Measurements from ENCODE around the gene TLR1. TPM values are rescaled to one million over a fixed set of nuclear protein-coding genes. Genes with fewer than 3 reads are reported as not detected.
"Not testable (repeated sequence)": the region's sequence is repeated elsewhere in the genome, so short reads cannot be mapped to it uniquely, and the experiment has no call there.

The TLR1 gene
- total RNA-seq, 1 donor from 2014 or later, result 12.6 TPM

- no peak for DNase-seq
Observed at GRCh38 chr4:38805530-38806145, 1.0 kb upstream of the TLR1 start.

- DNase-seq, result no peak
Observed at GRCh38 chr4:38803833-38804653, 548 bp downstream of the TLR1 start.

DNA sequence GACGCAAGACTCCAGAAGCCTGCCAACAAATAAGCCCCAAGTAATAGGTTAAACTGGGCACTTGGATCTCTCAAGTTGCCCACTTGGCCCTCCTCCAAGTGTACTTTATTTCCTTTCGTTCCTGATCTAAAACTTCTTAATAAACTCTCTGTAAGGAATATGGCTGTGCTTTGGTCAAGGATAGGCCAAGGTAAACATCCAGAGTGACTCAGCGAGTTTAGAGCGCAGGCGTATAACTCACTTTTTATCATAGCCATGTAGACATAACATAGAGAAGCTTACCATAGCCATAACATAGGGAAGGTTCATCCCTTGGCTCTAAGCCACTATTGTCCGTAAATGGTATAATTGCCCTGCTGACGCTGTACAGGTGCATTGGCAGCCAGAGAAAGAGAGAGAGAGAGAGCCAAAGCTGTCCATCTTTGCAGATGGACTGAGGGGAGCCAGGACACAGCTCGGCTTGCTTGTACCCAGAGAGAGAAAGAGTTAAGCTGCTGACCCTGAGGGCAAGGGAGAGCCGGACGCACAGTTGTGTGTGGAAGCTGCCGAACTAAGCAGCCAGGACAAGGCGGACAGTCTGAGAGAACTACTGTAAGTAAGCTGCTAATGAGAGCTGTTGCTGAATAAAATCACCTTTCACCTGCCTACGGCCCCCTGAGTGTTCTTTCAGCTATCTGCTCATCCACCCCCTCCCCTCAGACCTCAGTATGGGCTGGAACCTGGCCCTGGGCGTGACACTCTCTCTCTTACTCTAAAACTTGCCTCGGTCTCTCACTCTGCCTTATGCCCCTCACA lies 1.8 kb downstream of the TLR1 start:
- DNase-seq, result no peak

DNA sequence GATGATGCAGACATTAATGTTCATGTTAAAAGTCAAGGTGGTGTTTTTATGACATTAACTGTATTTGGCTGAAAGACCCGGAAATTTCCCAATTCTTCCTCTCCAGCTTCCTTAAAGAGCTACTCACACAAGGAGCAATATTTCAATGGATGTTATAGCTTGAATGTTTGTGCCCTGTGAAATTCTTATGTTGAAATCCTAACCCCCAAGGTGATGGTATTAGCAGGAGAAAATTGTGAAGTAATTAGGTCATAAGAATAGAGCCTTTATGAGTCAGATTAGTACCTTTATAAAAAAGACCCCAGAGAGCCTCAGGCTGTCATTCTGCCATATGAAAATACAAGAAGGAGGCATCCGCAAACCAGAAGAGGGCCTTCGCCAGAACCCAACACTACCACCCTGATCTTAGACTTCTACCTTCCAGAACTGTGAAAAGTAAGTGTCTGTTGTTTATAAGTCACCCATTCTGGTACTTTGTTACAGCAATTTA lies 3.6 kb downstream of the TLR1 start:
- no peak for DNase-seq

DNA sequence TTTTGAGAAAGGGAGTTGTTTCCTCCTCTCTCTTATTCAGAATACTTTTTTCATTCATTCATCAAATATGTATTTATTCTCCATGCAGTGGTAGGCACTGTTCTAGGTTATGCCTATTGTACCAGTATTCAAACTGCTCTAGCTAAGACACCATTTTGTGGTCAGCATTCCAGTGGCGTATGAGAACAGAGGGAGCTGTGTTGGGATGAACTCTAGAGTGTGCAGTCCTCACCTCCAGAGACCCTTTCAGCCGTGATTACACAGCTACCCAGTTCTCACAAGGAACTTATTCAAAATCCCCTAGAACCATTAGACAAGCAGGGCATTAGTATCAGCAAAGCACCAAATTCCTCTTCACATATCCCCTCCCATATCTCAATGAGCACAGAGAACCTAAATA lies 4.2 kb downstream of the TLR1 start:
- no peak for DNase-seq

DNA sequence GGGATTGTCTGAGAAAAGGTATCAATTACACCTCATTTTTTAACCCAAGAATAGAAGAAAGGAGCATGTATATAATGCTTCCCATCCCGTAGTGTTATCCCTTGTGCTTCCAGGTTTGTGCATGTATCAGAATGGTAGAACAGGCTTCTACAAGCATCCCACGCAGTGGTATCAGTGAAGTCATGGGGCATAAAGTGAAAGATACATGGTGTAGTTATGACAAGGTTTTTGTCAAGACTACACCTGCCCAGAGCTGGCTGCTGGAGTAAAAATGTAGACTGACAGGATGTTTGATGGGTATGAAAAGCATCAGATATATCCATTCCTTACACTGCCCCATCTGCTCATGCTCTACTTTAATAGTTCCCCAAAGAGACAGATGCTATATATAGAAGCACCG lies 9.5 kb downstream of the TLR1 start:
- no peak for DNase-seq

- DNase-seq, result no peak
Observed at GRCh38 chr4:38794051-38794450, 10.5 kb downstream of the TLR1 start.

GRCh38 chr4:38791010-38791409 lies 13.6 kb downstream of the TLR1 start:
- no peak for DNase-seq

GRCh38 chr4:38788317-38788716 lies 16.3 kb downstream of the TLR1 start:
- no peak for DNase-seq

- DNase-seq, result no peak
Observed at GRCh38 chr4:38787693-38788092, 16.9 kb downstream of the TLR1 start.

DNA sequence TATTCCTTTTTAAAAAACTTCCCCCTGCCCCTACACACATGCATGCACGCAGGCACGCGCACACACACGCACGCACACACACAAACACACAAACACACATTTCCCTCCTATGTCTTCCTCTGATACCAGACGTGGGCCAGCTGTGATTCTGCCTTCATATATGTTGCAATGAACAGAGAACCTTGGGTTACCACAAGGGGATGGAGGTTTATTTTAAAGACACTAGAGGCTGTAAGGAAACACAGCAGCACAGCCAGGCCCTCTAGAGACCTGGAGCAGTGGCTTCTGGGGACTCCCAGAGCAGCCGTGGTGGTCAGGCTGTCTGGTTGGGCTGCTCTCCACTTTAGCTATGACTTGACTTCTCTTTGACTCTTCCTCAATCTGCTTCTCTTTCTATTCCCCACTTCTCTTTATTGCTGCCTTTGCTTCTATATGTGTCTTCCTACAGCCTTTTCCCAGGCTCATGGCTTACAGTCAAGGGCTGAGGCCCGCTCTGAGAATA lies 18.6 kb downstream of the TLR1 start:
- DNase-seq, result no peak

- no peak for DNase-seq
Observed at GRCh38 chr4:38785041-38785790, 19.4 kb downstream of the TLR1 start.

GRCh38 chr4:38784141-38784540 lies 20.4 kb downstream of the TLR1 start:
- DNase-seq, result no peak

- no peak for DNase-seq
Observed at GRCh38 chr4:38783109-38783460, 21.5 kb downstream of the TLR1 start.

GRCh38 chr4:38782452-38783108 lies 22.0 kb downstream of the TLR1 start, which contains the start of gene TLR10:
TLR10 (minus strand) TSS chr4:38782990; CDS start chr4:38775590, 7,400 bp downstream.
- DNase-seq, result no peak

DNA sequence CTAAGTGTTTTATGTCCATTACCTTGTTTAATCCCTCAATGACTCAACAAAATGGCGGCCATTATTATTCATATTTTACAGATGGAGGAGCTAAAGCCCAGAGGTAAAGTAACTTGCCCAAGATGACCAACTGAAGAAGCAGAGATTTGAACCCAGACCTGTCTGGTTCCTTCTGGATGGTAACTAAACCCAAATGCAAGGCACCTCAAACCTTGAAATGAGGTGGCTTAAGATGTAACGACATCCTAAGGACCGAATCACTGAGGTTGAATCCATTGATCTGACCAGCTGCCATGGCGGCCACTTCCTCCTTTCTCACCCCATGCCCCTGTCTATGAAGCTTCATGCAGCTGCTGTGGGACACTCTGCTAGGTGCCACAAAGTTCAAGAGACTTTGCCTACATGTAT lies 22.7 kb downstream of the TLR1 start:
- no peak for DNase-seq

GRCh38 chr4:38780833-38781484 lies 23.6 kb downstream of the TLR1 start:
- DNase-seq, result no peak

GRCh38 chr4:38779790-38780189 lies 24.8 kb downstream of the TLR1 start:
- DNase-seq, result no peak

DNA sequence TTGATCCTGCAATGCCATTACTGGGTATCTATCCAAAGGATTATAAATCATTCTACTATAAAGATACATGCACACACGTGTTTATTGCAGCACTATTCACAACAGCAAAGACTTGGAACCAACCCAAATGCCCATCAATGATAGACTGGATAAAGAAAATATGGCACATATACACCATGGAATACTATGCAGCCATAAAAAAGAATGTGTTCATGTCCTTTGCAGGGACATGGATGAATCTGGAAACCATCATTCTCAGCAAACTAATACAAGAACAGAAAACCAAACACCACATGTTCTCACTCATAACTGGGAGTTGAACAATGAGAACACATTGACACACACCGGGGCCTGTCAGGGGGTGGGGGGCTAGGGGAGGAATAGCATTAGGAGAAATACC lies 26.7 kb downstream of the TLR1 start:
- DNase-seq, result not testable (repeated sequence)

DNA sequence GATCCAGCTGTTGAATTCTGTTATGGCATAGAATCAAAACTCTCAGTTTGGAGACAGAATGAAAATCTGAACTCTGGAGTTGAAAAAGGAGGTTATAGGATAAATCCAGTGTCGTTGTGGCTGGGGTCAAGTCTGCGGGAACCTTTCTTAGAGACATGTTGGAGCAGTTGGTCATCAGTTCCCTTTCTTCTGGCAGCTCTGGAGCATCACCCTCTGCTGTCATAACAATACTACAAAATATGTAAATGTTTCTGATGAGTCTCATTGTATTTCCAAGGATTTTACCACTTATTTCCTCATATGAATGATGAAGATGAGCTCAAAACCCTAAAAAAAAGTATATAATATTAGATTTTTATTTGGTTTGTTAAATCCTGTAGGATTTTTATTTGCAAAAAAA lies 29.3 kb downstream of the TLR1 start:
- DNase-seq, result no peak
